HFFc6 (cell line): Measurements from ENCODE around the gene NINJ2. TPM values are rescaled to one million over a fixed set of nuclear protein-coding genes. Genes with fewer than 3 reads are reported as not detected.

Experiments used
- DNase-seq: peaks from one replicate; pipeline ENCODE4 v3.0.0-alpha.2; 2018
- H3K27ac Mint-ChIP-seq: 2 replicates; pipeline ENCODE4 v1.8.0; 2020; ENCODE audit warnings: mild to moderate bottlenecking, mixed read lengths
- H3K27me3 Mint-ChIP-seq: 2 replicates; pipeline ENCODE4 v1.8.0; 2021; ENCODE audit warnings: mild to moderate bottlenecking, moderate library complexity, mixed read lengths; ENCODE audit not compliant: insufficient read depth
- H3K36me3 Mint-ChIP-seq: 2 replicates; pipeline ENCODE4 v1.8.0; 2021; ENCODE audit warnings: low read depth, mixed read lengths
- H3K4me1 Mint-ChIP-seq: 2 replicates; pipeline ENCODE4 v1.8.0; 2020; ENCODE audit warnings: low read depth, mixed read lengths
- H3K4me3 Mint-ChIP-seq: 2 replicates; pipeline ENCODE4 v1.8.0; 2020; ENCODE audit warnings: mild to moderate bottlenecking, moderate library complexity, mixed read lengths
- H3K9me3 Mint-ChIP-seq: 2 replicates; pipeline ENCODE4 v1.8.0; 2020; ENCODE audit warnings: mild to moderate bottlenecking, mixed read lengths
- total RNA-seq, 6 experiments: library from RNA; stranded (reverse); fragmentation: NEBNext Ultra II Directional; extraction: Animal tissue kit (Norgen Biotek cat#: 25700); gene quantifications; 2 replicates in 1 of 6; 3 replicates in 5 of 6; pipeline ENCODE4 v1.2.3, GENCODE V29; 2021
- TF ChIP-seq, protein P1 (sequence below): fragments of 200-600 bp; sonication (generic); IDR thresholded peaks from 2 replicates; pipeline ENCODE4 v1.5.0; 2021; ENCODE audit warnings: antibody characterized with exemption, mild to moderate bottlenecking

The NINJ2 gene
- total RNA-seq, 6 experiments from 2014 or later = not detected

DNA sequence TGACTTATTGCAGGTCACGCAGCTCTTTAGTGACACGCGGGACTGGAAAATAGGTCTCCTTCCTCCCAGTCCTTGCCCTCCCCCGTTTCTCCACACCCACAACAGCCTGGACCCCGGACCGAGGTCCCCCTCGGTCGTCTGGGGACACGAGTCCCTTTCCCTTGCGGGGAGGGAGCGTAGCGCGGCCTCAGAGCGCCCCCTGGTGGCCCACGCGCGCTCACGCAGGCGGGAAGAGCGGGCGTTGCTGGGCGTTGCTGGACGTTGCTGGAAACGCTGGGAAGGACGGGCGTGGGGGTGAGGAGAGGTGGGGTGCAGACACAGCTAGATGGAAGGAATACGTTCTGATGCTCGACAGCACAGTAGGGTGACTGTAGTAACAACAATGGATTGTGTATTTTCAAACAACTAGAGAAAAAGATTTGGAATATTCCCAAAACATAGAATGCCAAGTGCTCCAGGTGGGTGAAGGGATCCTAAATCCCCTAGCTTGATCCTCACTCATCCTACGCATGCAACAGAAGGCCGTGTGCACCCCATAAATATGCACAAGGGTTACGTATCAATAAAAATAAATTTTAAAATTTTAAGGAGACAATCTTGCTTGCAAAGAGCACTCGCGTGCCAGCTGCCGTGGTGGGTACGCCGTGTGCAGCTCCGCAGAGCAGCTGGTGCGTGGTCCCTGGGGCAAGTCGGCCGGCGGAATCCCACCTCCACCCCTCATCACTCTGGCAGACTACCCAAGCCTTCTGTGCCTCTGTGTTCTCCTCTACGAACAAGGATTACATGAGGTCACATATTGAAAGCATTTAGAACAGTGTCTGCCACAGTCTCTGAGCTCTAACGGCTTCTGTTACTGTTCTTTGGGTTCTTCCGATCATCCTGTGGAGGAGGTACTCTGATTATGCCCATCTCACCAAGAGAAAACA is 116.1 kb downstream of the NINJ2 start:
- Mint-ChIP-seq H3K4me1 (peaks cover 17% of the 10 kb centered on the region), H3K4me3 (peak overlapping the region; percentile 58; the same call in 1 of the 2 replicates), H3K27ac (no peak overlapping the region), H3K27me3 (peaks cover 41% of the 10 kb centered on the region), H3K9me3 (no peaks in the 10 kb centered on the region), H3K36me3 (no peaks in the 10 kb centered on the region)
- TF ChIP-seq, protein P1, sequence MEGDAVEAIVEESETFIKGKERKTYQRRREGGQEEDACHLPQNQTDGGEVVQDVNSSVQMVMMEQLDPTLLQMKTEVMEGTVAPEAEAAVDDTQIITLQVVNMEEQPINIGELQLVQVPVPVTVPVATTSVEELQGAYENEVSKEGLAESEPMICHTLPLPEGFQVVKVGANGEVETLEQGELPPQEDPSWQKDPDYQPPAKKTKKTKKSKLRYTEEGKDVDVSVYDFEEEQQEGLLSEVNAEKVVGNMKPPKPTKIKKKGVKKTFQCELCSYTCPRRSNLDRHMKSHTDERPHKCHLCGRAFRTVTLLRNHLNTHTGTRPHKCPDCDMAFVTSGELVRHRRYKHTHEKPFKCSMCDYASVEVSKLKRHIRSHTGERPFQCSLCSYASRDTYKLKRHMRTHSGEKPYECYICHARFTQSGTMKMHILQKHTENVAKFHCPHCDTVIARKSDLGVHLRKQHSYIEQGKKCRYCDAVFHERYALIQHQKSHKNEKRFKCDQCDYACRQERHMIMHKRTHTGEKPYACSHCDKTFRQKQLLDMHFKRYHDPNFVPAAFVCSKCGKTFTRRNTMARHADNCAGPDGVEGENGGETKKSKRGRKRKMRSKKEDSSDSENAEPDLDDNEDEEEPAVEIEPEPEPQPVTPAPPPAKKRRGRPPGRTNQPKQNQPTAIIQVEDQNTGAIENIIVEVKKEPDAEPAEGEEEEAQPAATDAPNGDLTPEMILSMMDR = peak; percentile 100
- peak; percentile 29 for DNase-seq

DNA sequence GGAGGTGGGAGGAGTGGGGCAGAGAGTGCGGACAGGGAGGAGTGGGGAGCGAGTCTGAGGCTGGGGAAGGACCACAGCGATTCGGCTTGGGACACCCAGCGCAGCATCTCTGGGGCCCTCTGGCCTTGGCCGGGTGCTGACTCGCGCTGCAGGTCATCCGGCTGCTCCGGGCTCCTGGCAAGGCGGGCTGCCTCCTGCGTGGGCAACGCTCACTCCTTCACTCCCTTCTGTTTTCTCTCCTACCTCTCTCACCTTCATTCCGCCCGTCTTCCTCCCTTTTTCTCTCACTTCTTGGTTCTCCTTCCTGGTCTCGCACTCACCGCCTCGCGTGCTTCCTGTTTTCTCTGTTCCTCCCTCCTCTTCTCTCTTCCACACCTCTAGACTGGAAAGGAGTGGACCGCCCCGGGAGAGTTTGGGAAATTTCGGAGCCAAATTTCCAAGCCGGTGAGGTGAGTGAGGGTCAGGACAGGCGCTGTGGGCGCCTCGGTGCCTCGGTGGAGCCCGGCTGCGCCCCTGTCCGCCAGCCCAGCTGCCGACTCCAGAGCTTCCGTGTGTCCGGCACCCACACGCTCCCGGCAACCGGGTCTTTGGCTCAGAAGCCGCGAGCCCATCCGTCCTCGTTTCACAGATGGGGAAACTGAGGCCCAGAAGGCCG is 116.9 kb downstream of the NINJ2 start:
- TF ChIP-seq, protein P1 = no peak
- Mint-ChIP-seq H3K27me3 (peaks cover 34% of the 10 kb centered on the region), H3K4me1 (peaks cover 22% of the 10 kb centered on the region), H3K36me3 (no peaks in the 10 kb centered on the region), H3K27ac (no peak overlapping the region), H3K4me3 (no peak overlapping the region), H3K9me3 (no peaks in the 10 kb centered on the region)
- no peak for DNase-seq

DNA sequence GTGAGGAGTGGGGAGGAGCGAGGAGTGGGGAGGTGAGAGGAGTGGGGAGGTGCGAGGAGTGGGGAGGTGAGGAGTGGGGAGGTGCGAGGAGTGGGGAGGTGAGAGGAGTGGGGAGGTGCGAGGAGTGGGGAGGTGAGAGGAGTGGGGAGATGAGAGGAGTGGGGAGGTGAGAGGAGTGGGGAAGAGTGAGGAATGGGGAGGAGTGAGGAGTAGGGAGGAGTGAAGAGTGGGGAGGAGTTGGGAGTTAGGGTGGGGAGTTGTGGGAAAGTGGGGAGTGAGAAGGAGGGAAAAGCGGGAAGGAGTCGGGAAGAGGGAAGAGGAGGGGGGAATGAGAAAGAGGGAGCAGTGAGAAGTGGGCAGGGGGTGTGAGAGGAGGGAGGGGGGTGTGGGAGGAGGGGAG is 117.4 kb downstream of the NINJ2 start:
- H3K27me3 Mint-ChIP-seq = peaks cover 31% of the 10 kb centered on the region
- peaks cover 22% of the 10 kb centered on the region for H3K4me1 Mint-ChIP-seq
- TF ChIP-seq, protein P1 = no peak
- H3K9me3 Mint-ChIP-seq = no peaks in the 10 kb centered on the region
- no peaks in the 10 kb centered on the region for H3K36me3 Mint-ChIP-seq
- no peak for DNase-seq
- H3K27ac Mint-ChIP-seq = no peak overlapping the region
- no peak overlapping the region for H3K4me3 Mint-ChIP-seq

DNA sequence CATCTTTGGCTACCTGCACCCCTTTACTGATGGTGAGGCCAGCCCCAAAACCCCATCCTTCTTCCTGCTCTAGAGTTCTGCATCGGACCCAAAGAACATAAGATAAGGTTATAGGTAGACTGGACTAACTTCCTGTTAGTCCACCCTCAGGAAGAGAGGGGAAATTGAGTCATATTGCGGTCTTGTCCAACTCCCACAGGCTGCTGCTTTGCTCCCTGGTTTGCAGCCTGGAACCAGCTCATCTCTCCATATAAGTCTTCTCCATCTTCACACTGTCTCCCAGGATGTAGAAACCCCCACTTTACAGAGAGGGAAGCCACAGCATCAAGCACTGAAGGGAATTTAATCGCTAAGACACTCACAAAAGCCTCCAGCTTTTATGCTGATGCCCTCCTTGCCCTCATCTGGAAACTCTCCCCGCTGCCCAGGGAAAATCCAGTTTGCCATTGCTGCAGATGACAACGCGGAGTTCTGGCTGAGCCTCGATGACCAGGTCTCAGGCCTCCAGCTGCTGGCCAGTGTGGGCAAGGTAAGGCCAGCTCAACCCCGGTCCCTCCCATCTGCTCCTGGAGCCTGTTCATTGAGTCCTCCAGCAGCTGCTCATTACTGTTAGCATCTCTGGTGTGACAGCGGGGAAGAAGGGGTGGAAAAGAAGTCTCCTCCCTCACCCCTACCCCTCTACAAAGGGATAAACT is 118.2 kb downstream of the NINJ2 start:
- DNase-seq = no peak
- Mint-ChIP-seq H3K4me1 (peaks cover 27% of the 10 kb centered on the region), H3K27me3 (peaks cover 31% of the 10 kb centered on the region), H3K36me3 (no peaks in the 10 kb centered on the region), H3K9me3 (no peaks in the 10 kb centered on the region), H3K4me3 (no peak overlapping the region), H3K27ac (no peak overlapping the region)
- TF ChIP-seq, protein P1 = no peak

DNA sequence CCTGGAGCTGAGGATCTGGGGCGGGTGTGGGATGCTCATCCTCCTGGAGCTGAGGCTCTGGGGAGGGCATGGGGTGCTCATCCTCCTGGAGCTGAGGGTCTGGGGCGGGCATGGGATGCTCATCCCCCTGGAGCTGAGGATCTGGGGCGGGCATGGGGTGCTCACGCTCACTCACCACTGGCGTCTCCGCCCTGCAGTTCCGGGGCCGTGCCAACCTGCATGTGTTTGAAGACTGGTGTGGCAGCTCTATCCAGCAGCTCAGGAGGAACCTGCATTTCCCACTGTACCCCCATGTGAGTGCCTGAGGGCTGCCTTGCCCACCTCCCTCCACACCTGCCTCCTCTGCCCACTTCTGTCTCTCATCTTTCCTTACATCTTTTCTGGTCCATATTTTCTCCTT is 119.1 kb downstream of the NINJ2 start:
- TF ChIP-seq, protein P1 = no peak
- H3K27ac Mint-ChIP-seq = no peak overlapping the region
- H3K9me3 Mint-ChIP-seq = no peaks in the 10 kb centered on the region
- H3K4me1 Mint-ChIP-seq = peaks cover 33% of the 10 kb centered on the region
- no peaks in the 10 kb centered on the region for H3K36me3 Mint-ChIP-seq
- no peak overlapping the region for H3K4me3 Mint-ChIP-seq
- H3K27me3 Mint-ChIP-seq = peaks cover 27% of the 10 kb centered on the region
- DNase-seq = no peak
